ENCODE results near the gene DUOXA1.

Gene DUOXA1

DNA sequence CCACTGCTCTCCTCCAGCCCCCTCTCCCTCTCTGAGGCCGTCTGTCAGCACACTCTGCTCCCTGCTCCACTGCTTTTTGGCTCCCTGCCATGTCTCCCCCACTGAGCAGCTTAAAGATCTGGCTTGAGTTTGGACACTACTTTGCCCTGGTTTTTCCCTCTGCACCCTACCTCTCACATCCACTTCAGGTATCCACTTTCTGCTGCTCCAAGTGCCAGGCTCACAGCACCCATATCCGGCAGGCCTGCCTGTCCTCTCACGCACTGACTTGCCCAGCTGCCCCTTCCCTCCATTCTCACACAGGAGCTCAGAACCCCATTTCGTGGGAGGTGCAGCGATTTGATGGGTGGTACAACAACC, 3.9 kb upstream of the DUOXA1 start:
- in situ Hi-C loops (cut with MboI; ENCODE audit: low sequenced_read_pairs): no loop called here

DNA sequence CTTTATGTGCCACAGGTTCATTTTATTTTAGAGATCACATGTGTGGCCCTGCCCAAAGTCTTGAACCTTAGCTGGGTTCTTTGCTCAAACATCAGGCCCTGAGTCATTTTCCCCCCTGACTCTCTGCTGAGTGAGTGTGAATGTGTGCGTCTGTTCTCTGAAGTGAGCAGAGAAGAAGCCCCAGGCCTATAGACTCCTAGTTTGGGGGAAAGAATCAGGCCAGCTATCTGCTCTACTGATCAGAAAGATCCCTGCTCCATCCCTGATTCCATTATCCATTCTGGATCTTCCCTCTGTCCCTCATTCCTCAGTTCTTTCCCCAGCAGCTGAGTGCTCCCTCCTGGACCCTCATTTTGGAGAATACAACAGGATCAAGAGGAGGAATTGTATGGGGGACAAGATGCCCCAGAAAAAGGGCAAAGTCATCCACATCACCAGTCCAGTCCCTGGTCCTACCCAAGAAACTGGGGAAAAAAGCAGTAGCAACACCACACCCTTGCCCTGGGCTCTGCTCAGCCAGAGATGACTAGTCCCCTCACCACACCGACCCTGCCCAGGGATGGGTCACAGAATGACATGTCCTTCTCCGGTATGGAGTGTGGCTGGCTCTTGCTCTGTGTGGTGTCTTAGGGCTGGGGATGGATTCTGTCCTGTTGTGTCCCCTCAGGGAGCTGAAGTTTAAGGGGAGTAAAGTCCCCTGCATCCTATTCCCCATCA, 3.3 kb upstream of the DUOXA1 start:
- in situ Hi-C loops (cut with MboI; ENCODE audit: low sequenced_read_pairs): no loop called here

DNA sequence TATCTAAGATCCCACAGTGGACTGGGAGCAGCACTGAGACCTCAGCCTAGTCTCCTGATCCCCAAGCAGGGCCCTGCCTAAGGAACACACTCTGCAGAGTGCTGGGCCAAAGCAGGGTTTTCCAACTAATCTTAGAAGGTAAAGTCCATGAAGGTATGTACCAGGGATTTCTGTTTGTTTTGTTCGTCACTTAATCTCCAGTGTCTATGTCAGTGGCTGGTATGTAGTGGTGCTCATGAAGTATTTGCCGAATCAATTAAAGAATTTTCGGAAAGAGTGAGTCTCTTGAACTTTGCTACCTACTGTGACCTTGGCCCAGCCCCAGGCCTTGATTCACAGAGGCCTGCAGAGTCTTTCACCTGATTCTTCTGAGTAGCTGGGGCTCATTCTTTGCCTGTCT, 1.8 kb upstream of the DUOXA1 start:
- in situ Hi-C loops (cut with MboI; ENCODE audit: low sequenced_read_pairs): no loop called here

DNA sequence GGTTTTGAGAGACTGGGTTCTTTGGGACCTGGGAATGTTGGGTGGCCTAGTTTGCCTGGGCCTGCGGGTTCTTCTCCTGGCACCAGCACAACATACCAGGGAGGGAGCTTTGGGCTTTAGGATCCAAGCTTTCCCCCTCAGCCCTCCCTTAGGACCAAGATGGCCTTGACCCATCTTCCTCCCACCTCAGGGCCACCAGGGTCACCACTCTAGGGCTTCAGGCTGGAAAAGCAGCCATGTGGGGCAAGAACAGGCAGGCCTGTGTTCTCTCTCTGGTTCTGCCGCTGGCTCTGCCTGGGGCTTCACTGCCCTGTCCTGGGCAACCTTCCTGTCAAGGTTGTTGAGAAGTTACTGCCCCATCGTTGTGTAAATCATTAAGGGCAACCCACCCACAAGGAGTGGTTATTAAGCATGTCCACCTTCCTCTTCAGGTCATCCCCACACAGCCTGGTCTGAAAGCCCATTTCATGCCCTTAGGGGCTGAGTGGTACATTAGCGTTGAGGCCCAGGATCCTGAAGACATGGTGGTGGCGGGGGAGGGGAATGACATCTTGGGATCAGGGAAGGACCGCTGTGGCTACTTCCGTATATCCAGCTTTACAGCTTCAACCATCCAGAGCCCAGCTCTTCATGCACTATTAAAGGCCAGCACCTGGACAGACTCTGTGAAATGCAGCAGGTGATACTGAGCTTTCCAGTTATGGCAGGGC, 767 bp upstream of the DUOXA1 start:
- in situ Hi-C loops (cut with MboI; ENCODE audit: low sequenced_read_pairs): no loop called here

DNA sequence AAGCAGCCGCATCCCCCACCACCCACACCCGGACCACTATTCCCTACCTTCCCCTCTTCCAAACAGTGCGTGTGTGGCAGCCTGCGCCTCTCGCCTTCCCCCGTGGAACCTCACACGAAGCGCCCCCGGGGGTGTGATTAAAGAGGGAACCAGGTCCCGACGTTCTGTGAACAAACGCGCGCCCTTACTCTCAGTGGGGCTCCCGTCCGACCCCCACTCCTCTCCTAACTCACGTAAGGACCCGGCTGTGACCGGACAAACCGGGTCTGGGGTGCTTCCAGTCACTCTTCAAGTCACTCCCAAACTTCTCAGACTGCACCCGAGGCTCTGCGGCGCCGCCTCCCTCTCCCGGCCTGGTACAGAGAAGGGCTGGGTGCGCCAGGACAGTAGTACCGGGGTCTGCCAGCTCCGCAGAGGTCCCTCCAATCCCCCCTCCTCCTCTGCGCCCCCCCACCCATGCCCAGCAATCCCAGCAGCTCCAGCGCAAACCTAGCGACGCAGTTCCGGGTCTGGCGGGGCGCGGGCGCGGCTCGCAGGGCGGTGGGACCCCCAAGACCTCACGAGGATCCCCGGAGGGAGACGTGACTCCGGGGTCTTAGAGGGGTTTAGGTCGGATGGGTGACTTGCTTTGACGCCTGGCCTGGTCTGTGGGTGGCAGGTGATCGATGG, 574 bp downstream of the DUOXA1 start:
- in situ Hi-C loops (cut with MboI; ENCODE audit: low sequenced_read_pairs): no loop called here

DNA sequence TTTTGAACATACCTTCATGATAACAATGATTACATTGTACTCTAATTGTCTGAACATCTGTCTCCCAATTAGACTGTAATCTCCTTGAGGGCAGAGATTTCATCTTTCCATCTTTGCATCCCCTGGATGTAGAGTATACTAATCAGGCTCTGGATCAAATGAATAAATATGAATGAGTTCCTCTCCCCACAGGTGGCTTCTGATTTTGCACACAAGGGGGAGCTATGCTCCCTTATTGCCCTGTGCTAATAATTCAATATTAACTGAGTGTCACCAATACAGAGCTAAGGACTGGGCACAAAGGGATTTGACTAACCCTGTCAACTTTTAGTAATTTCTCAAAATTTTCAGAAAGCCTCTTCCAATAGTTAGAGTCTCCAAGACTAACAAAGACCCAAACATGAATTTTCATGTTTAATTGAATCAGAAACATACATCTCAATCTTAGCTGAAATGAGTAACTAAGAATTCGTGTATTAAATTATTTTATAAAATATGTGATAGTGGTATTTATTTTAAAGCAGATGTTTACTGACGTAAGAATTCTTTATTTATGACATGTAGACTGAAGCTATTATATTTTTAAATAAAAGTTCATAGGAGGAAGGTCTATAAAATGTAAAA, 3.0 kb downstream of the DUOXA1 start:
- in situ Hi-C loops (cut with MboI; ENCODE audit: low sequenced_read_pairs): no loop called here

DNA sequence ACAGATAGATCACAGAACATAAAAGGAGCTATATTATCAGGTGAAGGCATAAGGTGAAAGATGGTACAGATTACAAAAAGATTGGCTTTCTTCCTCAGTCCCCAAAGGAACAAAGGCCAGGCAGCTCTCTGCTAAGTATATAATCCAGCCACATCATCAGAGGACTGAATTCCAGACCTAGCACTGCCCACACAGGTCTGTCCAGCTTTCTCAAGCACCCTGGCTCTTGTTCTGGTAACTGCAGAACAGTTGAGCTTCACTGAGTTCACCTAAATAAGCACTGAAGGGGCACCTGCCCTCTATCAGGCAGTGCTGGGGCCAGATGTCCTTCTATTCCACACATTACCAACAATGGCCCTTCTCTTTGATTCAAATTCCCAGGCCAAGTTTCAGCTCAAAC, 6.3 kb downstream of the DUOXA1 start:
- in situ Hi-C loops (cut with MboI; ENCODE audit: low sequenced_read_pairs): no loop called here

DNA sequence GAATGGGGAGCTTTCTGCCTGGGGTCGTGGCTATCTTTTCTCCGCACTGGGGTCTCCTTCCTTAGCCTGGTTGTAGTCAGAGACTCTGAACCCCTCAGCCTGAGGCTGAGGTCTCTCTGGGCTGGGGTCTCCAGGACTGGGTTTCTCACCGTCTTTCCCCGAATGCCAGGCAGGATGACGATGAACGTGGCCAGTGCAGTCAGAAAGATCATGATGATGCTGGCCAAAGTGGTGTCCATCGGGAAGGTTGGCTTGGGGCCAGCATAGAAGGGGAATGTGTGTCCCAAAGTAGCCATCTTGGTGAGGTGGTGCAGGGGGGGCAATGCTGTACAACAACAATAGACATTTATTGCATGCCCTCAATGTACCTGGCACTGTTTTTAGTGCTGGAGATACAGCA, 7.0 kb downstream of the DUOXA1 start:
- in situ Hi-C loops (cut with MboI; ENCODE audit: low sequenced_read_pairs): no loop called here

DNA sequence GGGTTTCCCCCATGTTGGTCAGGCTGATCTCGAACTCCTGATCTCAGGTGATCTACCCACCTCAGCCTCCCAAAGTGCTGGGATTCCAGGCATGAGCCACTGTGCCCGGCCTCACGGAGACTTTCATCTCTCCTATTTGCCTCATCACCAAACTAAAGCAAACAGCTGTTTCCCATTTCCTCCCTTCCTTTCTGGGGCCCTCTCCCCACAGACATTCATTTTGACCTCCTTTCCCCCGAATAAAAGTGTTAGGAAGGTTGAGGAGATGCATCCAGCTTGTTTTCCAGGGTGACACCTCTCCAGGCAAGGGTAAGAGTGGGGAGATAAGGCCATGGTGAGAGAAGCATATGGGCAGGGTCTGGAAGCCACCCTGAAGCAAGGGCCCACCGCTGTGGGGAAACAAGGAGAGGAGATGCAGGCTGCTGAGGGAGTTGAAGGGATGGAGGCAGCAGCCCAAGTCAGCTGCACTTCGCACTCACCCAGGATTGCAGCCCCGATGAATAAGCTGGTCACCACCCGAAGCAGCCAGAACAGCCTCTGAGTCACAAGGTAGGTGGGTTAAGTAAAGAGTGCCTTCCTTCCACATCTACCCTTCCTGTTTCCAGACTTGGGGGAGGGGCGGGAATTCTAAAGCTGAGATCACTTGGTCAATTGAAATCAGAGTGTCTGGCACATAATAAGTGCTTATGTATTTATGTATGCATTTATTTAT, 7.8 kb downstream of the DUOXA1 start:
- in situ Hi-C loops (cut with MboI; ENCODE audit: low sequenced_read_pairs): no loop called here

DNA sequence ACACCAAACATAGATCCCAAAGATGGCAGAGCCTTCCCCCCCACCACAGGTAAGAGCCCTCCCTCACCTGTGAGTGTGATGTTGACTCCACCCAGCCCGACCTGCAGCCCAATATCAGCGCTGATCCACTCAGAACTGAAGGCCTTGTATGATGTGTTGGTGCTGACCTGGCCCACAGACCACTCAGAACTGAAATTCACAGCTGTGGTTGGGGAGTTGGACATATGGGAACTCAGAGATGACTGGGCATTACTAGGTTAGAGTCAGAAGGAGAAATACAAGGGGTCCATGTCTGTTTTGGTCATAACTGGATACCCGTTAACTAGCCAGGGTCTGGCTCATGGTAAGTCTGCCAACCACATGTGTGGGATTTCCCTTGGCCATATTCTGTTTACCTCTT, 8.7 kb downstream of the DUOXA1 start:
- in situ Hi-C loops (cut with MboI; ENCODE audit: low sequenced_read_pairs): no loop called here

DNA sequence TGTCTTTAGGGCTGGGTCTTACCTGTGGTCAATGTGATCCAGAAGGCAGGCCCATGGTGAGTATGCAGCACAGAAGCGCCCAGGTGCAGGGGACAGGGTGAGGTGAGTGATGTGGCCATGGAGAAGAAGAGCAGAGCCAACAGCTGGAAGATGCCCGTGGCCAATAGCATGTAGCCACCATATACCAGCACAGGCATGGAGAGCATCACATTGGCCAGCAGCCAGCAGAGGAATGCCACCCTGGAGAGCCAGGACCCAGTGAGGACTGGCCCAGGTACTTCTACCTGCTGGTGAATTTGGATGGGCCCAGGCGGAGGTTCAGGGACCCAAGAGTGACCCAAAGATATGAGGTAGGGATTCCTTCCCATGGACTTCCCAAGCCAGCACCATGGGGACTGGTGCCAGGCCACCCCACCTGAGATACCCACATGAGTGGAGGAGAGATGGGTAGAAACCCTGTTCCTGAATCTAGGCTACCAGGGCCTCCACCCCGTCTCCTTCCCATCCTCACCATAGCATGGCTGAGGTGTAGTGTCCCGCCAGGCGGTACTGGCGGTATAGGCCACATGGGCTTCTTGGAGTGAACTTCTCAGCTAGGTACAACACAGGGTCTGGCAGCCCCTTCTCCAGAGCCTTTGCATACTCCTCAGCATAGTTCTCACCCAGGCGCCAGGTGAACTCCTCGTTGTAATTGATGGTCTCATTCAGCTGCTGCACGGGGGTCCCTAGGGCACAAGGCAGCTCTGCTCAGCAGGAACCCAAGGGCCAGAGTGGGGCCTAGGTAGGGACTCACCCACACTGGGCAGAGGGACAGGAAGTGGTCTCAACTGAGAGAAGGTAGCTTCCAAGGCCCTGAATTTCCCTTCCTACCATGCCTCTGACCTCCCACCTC, 9.4 kb downstream of the DUOXA1 start:
- in situ Hi-C loops (cut with MboI; ENCODE audit: low sequenced_read_pairs): no loop called here

DNA sequence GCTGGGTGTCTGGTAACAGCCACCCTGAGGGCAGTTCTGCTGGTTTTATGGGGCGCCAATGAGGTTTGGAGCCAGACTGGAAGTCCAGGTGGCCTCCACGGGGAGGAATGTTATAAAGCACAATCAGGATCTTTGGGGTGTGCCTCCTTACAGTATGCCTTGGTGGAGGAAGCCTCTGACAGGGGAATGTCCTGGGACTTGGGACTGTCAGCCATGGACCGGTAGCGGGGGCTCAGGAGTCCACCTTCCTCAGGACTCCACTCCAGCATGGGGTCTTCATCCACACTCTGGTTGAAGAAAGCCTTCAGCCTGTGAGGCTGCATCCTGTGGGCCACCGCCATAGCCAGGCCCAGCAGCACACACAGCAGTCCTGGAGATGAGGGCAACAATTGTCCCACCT, 10.7 kb downstream of the DUOXA1 start:
- in situ Hi-C loops (cut with MboI; ENCODE audit: low sequenced_read_pairs): no loop called here

DNA sequence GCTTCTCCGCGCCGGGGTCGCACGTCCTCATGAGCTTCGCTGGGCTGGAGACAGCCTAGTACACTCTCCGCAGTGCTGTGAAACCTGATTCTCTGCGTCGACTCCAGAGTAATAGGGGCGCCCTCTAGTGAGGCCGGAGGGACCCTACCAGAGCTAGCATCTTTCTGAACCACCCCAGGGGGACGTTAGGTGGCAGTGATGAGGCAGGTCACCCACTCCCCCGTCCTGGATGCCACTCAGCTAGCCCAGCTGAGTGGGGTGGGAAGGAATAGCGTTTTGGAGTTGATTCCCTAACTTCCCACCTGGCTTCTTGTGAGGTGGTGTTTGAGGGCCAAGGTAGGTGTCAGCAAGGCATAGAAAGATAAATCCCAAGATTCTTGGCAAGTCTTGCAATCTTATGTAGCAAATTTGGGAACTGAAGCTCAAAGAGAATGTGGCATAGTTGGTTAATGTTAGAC, 11.5 kb downstream of the DUOXA1 start:
- in situ Hi-C loops (cut with MboI; ENCODE audit: low sequenced_read_pairs): no loop called here

DNA sequence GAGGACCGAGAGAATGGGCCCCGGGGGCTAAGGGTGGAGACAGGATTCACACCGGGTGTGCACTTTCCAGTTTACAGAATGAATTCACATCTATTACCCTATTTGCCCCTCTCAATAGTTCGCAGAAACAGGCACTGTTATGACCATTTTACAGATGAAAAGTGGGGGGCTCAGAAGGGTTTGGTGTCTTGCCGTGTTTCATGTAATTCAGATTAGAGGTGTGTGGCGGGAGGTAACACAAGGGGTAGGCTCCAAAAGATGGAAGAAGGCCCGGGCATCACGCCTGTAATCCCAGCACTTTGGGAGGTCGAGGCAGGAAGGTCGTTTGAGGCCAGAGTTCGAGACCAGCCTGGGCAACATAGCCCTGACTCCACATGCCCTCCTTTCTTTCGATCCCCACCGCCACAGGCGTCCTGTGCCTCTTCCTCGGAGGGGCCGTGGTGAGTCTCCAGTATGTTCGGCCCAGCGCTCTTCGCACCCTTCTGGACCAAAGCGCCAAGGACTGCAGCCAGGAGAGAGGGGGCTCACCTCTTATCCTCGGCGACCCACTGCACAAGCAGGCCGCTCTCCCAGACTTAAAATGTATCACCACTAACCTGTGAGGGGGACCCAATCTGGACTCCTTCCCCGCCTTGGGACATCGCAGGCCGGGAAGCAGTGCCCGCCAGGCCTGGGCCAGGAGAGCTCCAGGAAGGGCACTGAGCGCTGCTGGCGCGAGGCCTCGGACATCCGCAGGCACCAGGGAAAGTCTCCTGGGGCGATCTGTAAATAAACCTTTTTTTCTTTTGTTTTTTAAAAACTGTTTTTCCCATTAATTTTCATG, 12.2 kb downstream of the DUOXA1 start:
- in situ Hi-C loops (cut with MboI; ENCODE audit: low sequenced_read_pairs): no loop called here

DNA sequence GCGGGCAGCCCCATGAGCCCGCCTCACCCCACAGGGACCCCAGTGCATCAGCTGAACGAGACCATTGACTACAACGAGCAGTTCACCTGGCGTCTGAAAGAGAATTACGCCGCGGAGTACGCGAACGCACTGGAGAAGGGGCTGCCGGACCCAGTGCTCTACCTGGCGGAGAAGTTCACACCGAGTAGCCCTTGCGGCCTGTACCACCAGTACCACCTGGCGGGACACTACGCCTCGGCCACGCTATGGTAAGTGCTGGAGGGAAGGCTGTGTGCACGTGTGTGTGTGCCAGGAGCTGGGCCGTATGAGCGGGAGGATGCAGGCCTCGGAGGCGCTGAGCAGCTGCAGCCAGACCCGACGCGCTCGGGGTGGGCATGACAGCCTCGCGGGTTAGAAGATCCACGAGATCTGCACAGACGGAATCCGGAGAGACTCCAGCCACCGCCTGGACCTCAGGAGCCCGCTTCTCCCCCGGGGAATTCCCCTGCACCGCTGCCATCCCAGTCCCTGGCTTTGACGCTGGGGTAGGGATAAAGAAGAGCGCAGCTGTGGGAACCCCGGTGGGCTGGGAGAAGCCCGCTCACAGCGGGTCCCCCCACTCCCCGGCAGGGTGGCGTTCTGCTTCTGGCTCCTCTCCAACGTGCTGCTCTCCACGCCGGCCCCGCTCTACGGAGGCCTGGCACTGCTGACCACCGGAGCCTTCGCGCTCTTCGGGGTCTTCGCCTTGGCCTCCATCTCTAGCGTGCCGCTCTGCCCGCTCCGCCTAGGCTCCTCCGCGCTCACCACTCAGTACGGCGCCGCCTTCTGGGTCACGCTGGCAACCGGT, 13.0 kb downstream of the DUOXA1 start:
- in situ Hi-C loops (cut with MboI; ENCODE audit: low sequenced_read_pairs): no loop called here

DNA sequence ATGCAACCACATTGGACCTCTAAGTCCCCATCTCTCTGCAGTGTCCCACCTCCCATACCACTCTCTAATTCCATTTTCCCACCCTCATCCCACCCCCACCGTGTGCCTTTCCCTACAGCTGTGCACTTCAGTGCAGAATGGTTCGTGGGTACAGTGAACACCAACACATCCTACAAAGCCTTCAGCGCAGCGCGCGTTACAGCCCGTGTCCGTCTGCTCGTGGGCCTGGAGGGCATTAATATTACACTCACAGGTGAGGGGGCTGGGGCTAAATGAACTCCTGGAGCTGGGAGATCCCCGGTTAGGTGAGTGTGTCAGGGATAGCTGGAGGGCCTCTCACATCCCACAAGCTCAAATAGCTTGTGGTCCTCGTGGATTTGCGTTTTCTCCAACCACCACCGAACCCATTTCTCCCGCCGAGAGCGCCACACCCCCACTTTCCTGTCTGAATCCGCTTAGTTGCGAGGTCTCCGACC, 13.6 kb downstream of the DUOXA1 start:
- in situ Hi-C loops (cut with MboI; ENCODE audit: low sequenced_read_pairs): no loop called here

DNA sequence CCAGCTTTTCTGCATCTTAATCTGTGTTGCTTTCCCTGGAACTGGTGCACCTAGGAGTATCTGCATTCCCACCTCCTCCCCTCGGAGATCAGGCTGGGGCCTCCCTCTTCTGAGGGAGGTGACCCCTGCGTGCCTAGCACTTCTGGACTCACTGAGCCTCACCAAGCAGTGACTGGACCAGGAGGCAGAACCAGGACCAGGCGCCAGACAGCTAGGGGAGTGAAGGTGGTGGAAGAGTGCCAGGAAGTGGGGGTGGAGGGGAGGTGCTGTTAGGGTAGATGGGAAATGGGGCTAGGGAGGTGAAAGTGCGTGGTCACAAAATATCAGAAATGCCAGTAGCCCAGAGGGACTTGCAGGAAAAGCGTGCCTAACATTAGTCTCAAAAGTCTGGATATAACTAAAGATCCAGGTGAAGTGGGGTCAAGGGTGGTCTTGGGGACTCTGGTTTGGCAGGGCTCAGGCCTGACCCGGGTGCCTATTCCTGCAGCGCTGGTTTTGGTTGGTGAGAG, 14.3 kb downstream of the DUOXA1 start:
- in situ Hi-C loops (cut with MboI; ENCODE audit: low sequenced_read_pairs): no loop called here

DNA sequence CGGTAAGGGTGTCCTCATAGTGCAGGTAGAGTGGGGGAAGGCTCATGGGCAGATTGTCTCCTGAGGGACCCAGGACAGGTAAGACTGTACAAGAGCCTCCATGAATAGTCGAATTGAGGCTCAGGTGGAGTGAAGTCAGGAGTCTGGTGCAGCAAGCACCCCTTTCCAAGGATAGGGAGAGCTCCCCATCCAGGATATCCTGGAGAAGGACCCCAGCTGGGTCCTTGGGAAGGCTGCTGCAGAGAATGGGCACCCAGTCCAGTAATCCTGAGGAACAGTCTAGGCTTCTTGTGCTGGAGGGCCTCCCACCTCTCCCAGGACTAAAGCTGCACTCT, 15.0 kb downstream of the DUOXA1 start:
- in situ Hi-C loops (cut with MboI; ENCODE audit: low sequenced_read_pairs): no loop called here
